NCI-H2029 (cell line): ENCODE data around the gene ZMIZ2.
A peak's percentile ranks its signal among the peaks of the same experiment; 100 is the strongest.
"Not testable (repeated sequence)": the region's sequence is repeated elsewhere in the genome, so short reads cannot be mapped to it uniquely, and the experiment has no call there.

ENCODE experiments used
- DNase-seq: peaks from one replicate; lab custom pipeline; 2025; lab: John Stamatoyannopoulos, UW

The ZMIZ2 gene

GRCh38 chr7:44769776-44770294, 21.2 kb downstream of the ZMIZ2 start:
- peak; percentile 46 for DNase-seq

GRCh38 chr7:44771358-44771757, 22.7 kb downstream of the ZMIZ2 start:
- no peak for DNase-seq

- DNase-seq, result no peak
Measured at GRCh38 chr7:44772440-44772839, 23.8 kb downstream of the ZMIZ2 start.

GRCh38 chr7:44772867-44773266, 24.2 kb downstream of the ZMIZ2 start:
- DNase-seq, result no peak

- DNase-seq, result not testable (repeated sequence)
Measured at GRCh38 chr7:44774486-44774885, 25.8 kb downstream of the ZMIZ2 start.

GRCh38 chr7:44775383-44776107, 26.9 kb downstream of the ZMIZ2 start:
- no peak for DNase-seq

- no peak for DNase-seq
Measured at GRCh38 chr7:44776211-44776610, 27.6 kb downstream of the ZMIZ2 start.

GRCh38 chr7:44782460-44782859, 33.8 kb downstream of the ZMIZ2 start:
- no peak for DNase-seq

- DNase-seq, result no peak
Measured at GRCh38 chr7:44783407-44783806, 34.8 kb downstream of the ZMIZ2 start.

GRCh38 chr7:44784364-44784763, 35.7 kb downstream of the ZMIZ2 start:
- DNase-seq, result no peak

- DNase-seq, result not testable (repeated sequence)
Measured at GRCh38 chr7:44785218-44785617, 36.6 kb downstream of the ZMIZ2 start.

GRCh38 chr7:44787041-44787440, 38.4 kb downstream of the ZMIZ2 start:
- no peak for DNase-seq

- DNase-seq, result no peak
Measured at GRCh38 chr7:44787762-44788161, 39.1 kb downstream of the ZMIZ2 start.

GRCh38 chr7:44789990-44790389, 41.3 kb downstream of the ZMIZ2 start:
- no peak for DNase-seq

- DNase-seq, result no peak
Measured at GRCh38 chr7:44791278-44792219, 42.9 kb downstream of the ZMIZ2 start.

- DNase-seq, result no peak
Measured at GRCh38 chr7:44793919-44794318, 45.3 kb downstream of the ZMIZ2 start.

- DNase-seq, result no peak
Measured at GRCh38 chr7:44794331-44794730, 45.7 kb downstream of the ZMIZ2 start.

- peak; percentile 77 for DNase-seq
Measured at GRCh38 chr7:44796034-44796503, 47.4 kb downstream of the ZMIZ2 start.

GRCh38 chr7:44796504-44797328, 48.1 kb downstream of the ZMIZ2 start, which contains the start of gene PPIA:
TSS of gene PPIA (plus strand) at chr7:44796681. CDS start at chr7:44796725, 44 bp downstream.
- DNase-seq, result peak; percentile 96

GRCh38 chr7:44797329-44798258, 48.9 kb downstream of the ZMIZ2 start:
- peak; percentile 75 for DNase-seq
